ENCODE results near the gene WDR86. TPM values are rescaled to one million over a fixed set of nuclear protein-coding genes. Genes with fewer than 3 reads are reported as not detected.

Gene WDR86
- total RNA-seq, 2 donors from 2014 or later = 0.45 TPM; not detected in 1

GRCh38 chr7:151342811-151343210 lies 67.0 kb downstream of the WDR86 start:
- H3K27me3 Mint-ChIP-seq = no peaks in the 10 kb centered on the region
- ATAC-seq (replicated peaks) = no peak
- peak overlapping the region; percentile 78 for H3K4me3 Mint-ChIP-seq
- peak overlapping the region; percentile 74 for H3K27ac Mint-ChIP-seq
- H3K36me3 Mint-ChIP-seq (ENCODE audit: low read depth) = peaks cover 42% of the 10 kb centered on the region
- peaks cover 27% of the 10 kb centered on the region for H3K4me1 Mint-ChIP-seq
- peaks cover 4% of the 10 kb centered on the region for H3K9me3 Mint-ChIP-seq

GRCh38 chr7:151342102-151342646 lies 67.7 kb downstream of the WDR86 start:
- H3K9me3 Mint-ChIP-seq = peaks cover 4% of the 10 kb centered on the region
- no peaks in the 10 kb centered on the region for H3K27me3 Mint-ChIP-seq
- peak overlapping the region; percentile 74 for H3K27ac Mint-ChIP-seq
- H3K36me3 Mint-ChIP-seq (ENCODE audit: low read depth) = peaks cover 36% of the 10 kb centered on the region
- H3K4me1 Mint-ChIP-seq = peaks cover 27% of the 10 kb centered on the region
- H3K4me3 Mint-ChIP-seq = peak overlapping the region; percentile 78
- ATAC-seq (replicated peaks) = peak; percentile 54

GRCh38 chr7:151341357-151342101 lies 68.3 kb downstream of the WDR86 start, which contains the start of gene NUB1:
Gene NUB1, plus strand, starts transcription at chr7:151341812. Its CDS starts 3,538 bp downstream, at chr7:151345350.
- Mint-ChIP-seq H3K4me3 (peak within 1 kb of the TSS; percentile 78), H3K27ac (peak within 1 kb of the TSS; percentile 84), H3K9me3 (peaks cover 4% of the 10 kb centered on the region), H3K27me3 (no peaks in the 10 kb centered on the region), H3K4me1 (peaks cover 32% of the 10 kb centered on the region), H3K36me3 (ENCODE audit: low read depth) (peaks cover 30% of the 10 kb centered on the region)
- peak; percentile 80 for ATAC-seq (replicated peaks)

- Mint-ChIP-seq H3K27ac (peak overlapping the region; percentile 84), H3K4me1 (peaks cover 38% of the 10 kb centered on the region), H3K9me3 (peaks cover 4% of the 10 kb centered on the region), H3K36me3 (ENCODE audit: low read depth) (peaks cover 23% of the 10 kb centered on the region), H3K4me3 (peak overlapping the region; percentile 78), H3K27me3 (no peaks in the 10 kb centered on the region)
- ATAC-seq (replicated peaks) = no peak
Observed at GRCh38 chr7:151340794-151341356, 69.0 kb downstream of the WDR86 start.

GRCh38 chr7:151339651-151340382 lies 70.0 kb downstream of the WDR86 start:
- Mint-ChIP-seq H3K4me3 (peak overlapping the region; percentile 78), H3K36me3 (ENCODE audit: low read depth) (peaks cover 14% of the 10 kb centered on the region), H3K4me1 (peaks cover 39% of the 10 kb centered on the region), H3K27me3 (no peaks in the 10 kb centered on the region), H3K9me3 (peaks cover 4% of the 10 kb centered on the region), H3K27ac (peak overlapping the region; percentile 84)
- peak; percentile 42 for ATAC-seq (replicated peaks)

- ATAC-seq (replicated peaks) = no peak
- Mint-ChIP-seq H3K9me3 (peaks cover 4% of the 10 kb centered on the region), H3K27ac (no peak overlapping the region), H3K4me3 (peak overlapping the region; percentile 78), H3K4me1 (peaks cover 39% of the 10 kb centered on the region), H3K27me3 (no peaks in the 10 kb centered on the region), H3K36me3 (ENCODE audit: low read depth) (peaks cover 14% of the 10 kb centered on the region)
Observed at GRCh38 chr7:151338809-151339208, 71.0 kb downstream of the WDR86 start.

GRCh38 chr7:151337346-151337745 lies 72.5 kb downstream of the WDR86 start:
- ATAC-seq (replicated peaks) = no peak
- Mint-ChIP-seq H3K4me3 (no peak overlapping the region), H3K27me3 (peaks cover 3% of the 10 kb centered on the region), H3K4me1 (peaks cover 32% of the 10 kb centered on the region), H3K36me3 (ENCODE audit: low read depth) (peaks cover 3% of the 10 kb centered on the region), H3K27ac (no peak overlapping the region), H3K9me3 (peaks cover 4% of the 10 kb centered on the region)

GRCh38 chr7:151336027-151336708 lies 73.7 kb downstream of the WDR86 start:
- H3K27me3 Mint-ChIP-seq = peaks cover 3% of the 10 kb centered on the region
- no peaks in the 10 kb centered on the region for H3K36me3 Mint-ChIP-seq (ENCODE audit: low read depth)
- peak overlapping the region; percentile 24 for H3K4me3 Mint-ChIP-seq
- H3K27ac Mint-ChIP-seq = peak overlapping the region; percentile 3
- H3K9me3 Mint-ChIP-seq = peaks cover 4% of the 10 kb centered on the region
- peak; percentile 69 for ATAC-seq (replicated peaks)
- peaks cover 32% of the 10 kb centered on the region for H3K4me1 Mint-ChIP-seq

GRCh38 chr7:151334628-151335027 lies 75.2 kb downstream of the WDR86 start:
- no peak overlapping the region for H3K27ac Mint-ChIP-seq
- H3K9me3 Mint-ChIP-seq = peaks cover 4% of the 10 kb centered on the region
- H3K4me3 Mint-ChIP-seq = no peak overlapping the region
- ATAC-seq (replicated peaks) = no peak
- peaks cover 18% of the 10 kb centered on the region for H3K4me1 Mint-ChIP-seq
- H3K36me3 Mint-ChIP-seq (ENCODE audit: low read depth) = no peaks in the 10 kb centered on the region
- H3K27me3 Mint-ChIP-seq = peaks cover 3% of the 10 kb centered on the region

Other genes with a start within 250 kb of the WDR86 start
- gene GBX1, start 242.3 kb downstream of the WDR86 start, total RNA-seq = 1 to 10 TPM in 1 of 2 donors, not detected in 1; 1.2 TPM
- gene ASB10, start 222.8 kb downstream of the WDR86 start, total RNA-seq = not detected
- 1 to 10 TPM in 1 of 2 donors, not detected in 1; 1.2 TPM for gene H2BK1, start 199.6 kb downstream of the WDR86 start, total RNA-seq
- gene ABCF2, start 182.8 kb downstream of the WDR86 start, total RNA-seq = 10 to 100 TPM; 26.9 to 55.2 TPM
- gene CHPF2, start 177.6 kb downstream of the WDR86 start, total RNA-seq = 10 to 100 TPM; 31.3 to 36.3 TPM
- gene SMARCD3, start 161.3 kb downstream of the WDR86 start, total RNA-seq = 10 to 100 TPM in 1 of 2 donors, 1 to 10 TPM in 1; 1.3 to 11.8 TPM
- 10 to 100 TPM; 36.9 to 70.3 TPM for gene NUB1, start 68.2 kb downstream of the WDR86 start, total RNA-seq
- not detected for gene CRYGN, start 30.1 kb upstream of the WDR86 start, total RNA-seq
- 10 to 100 TPM; 37.3 to 55.5 TPM for gene RHEB, start 109.9 kb upstream of the WDR86 start, total RNA-seq